Measurements from ENCODE around the gene COL26A1. TPM values are rescaled to one million over a fixed set of nuclear protein-coding genes. Genes with fewer than 3 reads are reported as not detected.
"Not testable (repeated sequence)": the region's sequence is repeated elsewhere in the genome, so short reads cannot be mapped to it uniquely, and the experiment has no call there.

The COL26A1 gene
- total RNA-seq, 1 donor from 2014 or later: not detected

- intact Hi-C loops (cut with micrococcal nuclease): no loop called here
Observed at GRCh38 chr7:101436857-101437576, 74.3 kb downstream of the COL26A1 start.

GRCh38 chr7:101441890-101442289 lies 79.2 kb downstream of the COL26A1 start:
- intact Hi-C loops (cut with micrococcal nuclease): loop anchor here (5.0 kb wide), 1 partner anchor 65 kb away; no protein-coding TSS in a partner anchor

- intact Hi-C loops (cut with micrococcal nuclease): loop anchor here (5.0 kb wide), 1 partner anchor 65 kb away; no protein-coding TSS in a partner anchor
Observed at GRCh38 chr7:101442426-101443070, 79.9 kb downstream of the COL26A1 start.

- intact Hi-C loops (cut with micrococcal nuclease): no loop called here
Observed at GRCh38 chr7:101450064-101450463, 87.4 kb downstream of the COL26A1 start.

- intact Hi-C loops (cut with micrococcal nuclease): no loop called here
Observed at GRCh38 chr7:101453617-101454016, 90.9 kb downstream of the COL26A1 start.

GRCh38 chr7:101457001-101457750 lies 94.5 kb downstream of the COL26A1 start:
- intact Hi-C loops (cut with micrococcal nuclease): no loop called here

GRCh38 chr7:101465131-101465530 lies 102.5 kb downstream of the COL26A1 start:
- intact Hi-C loops (cut with micrococcal nuclease): loop anchor here (10.0 kb wide), 1 partner anchor 60 kb away; no protein-coding TSS in a partner anchor

GRCh38 chr7:101465576-101466196 lies 103.0 kb downstream of the COL26A1 start:
- intact Hi-C loops (cut with micrococcal nuclease): loop anchor here (10.0 kb wide), 1 partner anchor 59 kb away; no protein-coding TSS in a partner anchor

- intact Hi-C loops (cut with micrococcal nuclease): loop anchor here (10.0 kb wide), 1 partner anchor 58 kb away; no protein-coding TSS in a partner anchor
Observed at GRCh38 chr7:101466871-101467270, 104.2 kb downstream of the COL26A1 start.

GRCh38 chr7:101468546-101469275 lies 106.0 kb downstream of the COL26A1 start:
- intact Hi-C loops (cut with micrococcal nuclease): loop anchor here (10.0 kb wide), 1 partner anchor 56 kb away; no protein-coding TSS in a partner anchor

GRCh38 chr7:101470668-101471487 lies 108.2 kb downstream of the COL26A1 start:
- intact Hi-C loops (cut with micrococcal nuclease): no loop called here

- intact Hi-C loops (cut with micrococcal nuclease): no loop called here
Observed at GRCh38 chr7:101474178-101474577, 111.5 kb downstream of the COL26A1 start.

- intact Hi-C loops (cut with micrococcal nuclease): not testable (repeated sequence)
Observed at GRCh38 chr7:101475691-101476090, 113.0 kb downstream of the COL26A1 start.

GRCh38 chr7:101479217-101479616 lies 116.5 kb downstream of the COL26A1 start:
- intact Hi-C loops (cut with micrococcal nuclease): no loop called here

GRCh38 chr7:101486056-101486432 lies 123.4 kb downstream of the COL26A1 start:
- intact Hi-C loops (cut with micrococcal nuclease): not testable (repeated sequence)

- intact Hi-C loops (cut with micrococcal nuclease): no loop called here
Observed at GRCh38 chr7:101486433-101487104, 123.9 kb downstream of the COL26A1 start.

- intact Hi-C loops (cut with micrococcal nuclease): no loop called here
Observed at GRCh38 chr7:101487105-101487458, 124.4 kb downstream of the COL26A1 start.

- intact Hi-C loops (cut with micrococcal nuclease): no loop called here
Observed at GRCh38 chr7:101487753-101488152, 125.1 kb downstream of the COL26A1 start.
